Endodermal cell (in vitro differentiated cells): ENCODE results near the gene PSMC3IP. TPM values are rescaled to one million over a fixed set of nuclear protein-coding genes. Genes with fewer than 3 reads are reported as not detected.

Experiments
- DNase-seq: peaks from one replicate; pipeline ENCODE4 v3.0.0-alpha.2; 2017
- H3K27ac ChIP-seq: 2 replicates; pipeline ENCODE4 v1.5.1; 2013; ENCODE audit warnings: mild to moderate bottlenecking, low read depth, low read length, moderate library complexity
- H3K27me3 ChIP-seq: 2 replicates; pipeline ENCODE4 v1.6.1; 2013; ENCODE audit warnings: mild to moderate bottlenecking, low read length, moderate library complexity; ENCODE audit not compliant: insufficient read depth, control insufficient read depth, poor library complexity, severe bottlenecking
- H3K36me3 ChIP-seq: 2 replicates; pipeline ENCODE4 v1.7.0; 2013; ENCODE audit warnings: mild to moderate bottlenecking, low read length, moderate library complexity; ENCODE audit not compliant: control insufficient read depth, insufficient read depth
- H3K4me1 ChIP-seq: one replicate; pipeline ENCODE4 v1.7.0; 2013; ENCODE audit warnings: low read length; ENCODE audit not compliant: control insufficient read depth, insufficient read depth
- H3K4me3 ChIP-seq: 2 replicates; pipeline ENCODE4 v1.5.1; 2013; ENCODE audit warnings: mild to moderate bottlenecking, low read length, moderate library complexity
- H3K9ac ChIP-seq: 2 replicates; pipeline ENCODE4 v1.6.1; 2013; ENCODE audit warnings: mild to moderate bottlenecking, low read length, moderate library complexity; ENCODE audit not compliant: poor library complexity, severe bottlenecking; ENCODE audit errors: extremely low read depth
- H3K9me3 ChIP-seq: 2 replicates; pipeline ENCODE4 v1.6.1; 2013; ENCODE audit warnings: mild to moderate bottlenecking, low read length, moderate library complexity; ENCODE audit not compliant: control insufficient read depth
- H3K27ac Mint-ChIP-seq: 2 replicates; pipeline ENCODE4 v1.8.0; 2020; ENCODE audit warnings: mixed read lengths
- H3K27me3 Mint-ChIP-seq: 2 replicates; pipeline ENCODE4 v1.8.0; 2021; ENCODE audit warnings: mild to moderate bottlenecking, mixed read lengths; ENCODE audit not compliant: insufficient read depth
- H3K36me3 Mint-ChIP-seq: 2 replicates; pipeline ENCODE4 v1.8.0; 2020; ENCODE audit warnings: low read depth, mixed read lengths
- H3K4me1 Mint-ChIP-seq: 2 replicates; pipeline ENCODE4 v1.8.0; 2020; ENCODE audit warnings: mixed read lengths
- H3K4me3 Mint-ChIP-seq: 2 replicates; pipeline ENCODE4 v1.8.0; 2020; ENCODE audit warnings: mild to moderate bottlenecking, moderate library complexity, mixed read lengths
- H3K9me3 Mint-ChIP-seq: 2 replicates; pipeline ENCODE4 v1.8.0; 2020; ENCODE audit warnings: mild to moderate bottlenecking, mixed read lengths
- WGBS, 2 experiments: methylation state at CpG; one replicate each; pipeline versions ENCODE4 v1.1.5 to v1.1.7; 2013; ENCODE audit warnings: missing lambda C conversion rate in 2 of 2, mixed read lengths in 1 of 2; ENCODE audit not compliant: insufficient coverage in 1 of 2, insufficient read length in 1 of 2; 5-methylcytosine and 5-hydroxymethylcytosine counted together
- total RNA-seq, 2 donors: library from RNA; stranded (reverse); fragmentation: NEBNext Ultra II Directional in 1 of 2; extraction: Animal tissue kit (Norgen Biotek cat#: 25700) in 1 of 2; gene quantifications; 2 replicates in 1 of 2; 3 replicates in 1 of 2; pipeline ENCODE4 v1.2.1, GENCODE V29; 2021
- TF ChIP-seq, protein P1 (sequence below): fragments of 200-600 bp; sonication (generic); conservative IDR thresholded peaks from 2 replicates; pipeline ENCODE4 v1.5.0; 2021; ENCODE audit warnings: antibody characterized with exemption, mild to moderate bottlenecking

PSMC3IP gene
- total RNA-seq, 2 donors from 2014 or later: 27.8 to 38.6 TPM

DNA sequence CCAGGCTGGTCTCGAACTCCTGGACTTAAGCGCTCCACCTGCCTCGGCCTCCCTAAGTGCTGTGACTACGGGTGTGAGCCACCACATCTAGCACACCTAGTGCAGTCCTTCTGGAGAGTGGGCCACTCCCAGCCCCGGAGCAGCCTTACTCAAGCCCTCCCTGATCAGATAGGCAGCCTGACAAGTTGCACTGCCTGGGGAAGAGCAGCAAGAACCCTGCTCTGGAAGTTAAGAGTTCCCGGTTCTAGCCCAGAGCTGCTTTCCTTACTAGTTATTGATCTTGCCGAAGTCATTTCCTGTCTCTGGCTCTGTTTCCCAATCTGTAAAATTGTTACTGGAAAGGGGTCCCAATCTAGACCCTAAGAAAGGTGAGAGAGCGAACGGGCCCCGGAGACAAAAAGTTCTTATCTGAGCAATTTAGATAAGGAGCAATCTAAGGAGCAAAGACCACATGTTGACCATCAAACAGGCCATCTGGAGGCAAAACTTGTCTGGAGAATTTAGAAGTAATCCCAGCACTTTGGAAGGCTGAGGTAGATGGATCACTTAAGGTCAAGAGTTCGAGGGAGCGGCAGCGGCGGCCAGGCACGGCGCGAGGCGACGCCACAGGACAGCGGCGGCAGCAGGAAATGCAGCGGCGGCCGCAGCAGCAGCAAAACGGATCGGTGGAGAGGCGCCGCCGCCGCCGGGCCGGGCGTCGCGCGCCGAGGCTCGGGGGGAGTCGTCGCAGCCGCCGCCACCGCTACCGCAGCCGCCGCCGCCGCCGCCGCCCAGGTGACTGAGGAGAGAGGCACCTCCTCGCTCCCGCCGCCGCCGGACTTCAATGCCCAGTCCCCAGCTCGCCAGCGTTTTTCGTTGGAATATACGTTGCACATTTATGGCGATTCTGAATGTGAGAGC is 45.8 kb downstream of the PSMC3IP start:
- no peak overlapping the region for H3K27ac ChIP-seq
- TF ChIP-seq, protein P1, sequence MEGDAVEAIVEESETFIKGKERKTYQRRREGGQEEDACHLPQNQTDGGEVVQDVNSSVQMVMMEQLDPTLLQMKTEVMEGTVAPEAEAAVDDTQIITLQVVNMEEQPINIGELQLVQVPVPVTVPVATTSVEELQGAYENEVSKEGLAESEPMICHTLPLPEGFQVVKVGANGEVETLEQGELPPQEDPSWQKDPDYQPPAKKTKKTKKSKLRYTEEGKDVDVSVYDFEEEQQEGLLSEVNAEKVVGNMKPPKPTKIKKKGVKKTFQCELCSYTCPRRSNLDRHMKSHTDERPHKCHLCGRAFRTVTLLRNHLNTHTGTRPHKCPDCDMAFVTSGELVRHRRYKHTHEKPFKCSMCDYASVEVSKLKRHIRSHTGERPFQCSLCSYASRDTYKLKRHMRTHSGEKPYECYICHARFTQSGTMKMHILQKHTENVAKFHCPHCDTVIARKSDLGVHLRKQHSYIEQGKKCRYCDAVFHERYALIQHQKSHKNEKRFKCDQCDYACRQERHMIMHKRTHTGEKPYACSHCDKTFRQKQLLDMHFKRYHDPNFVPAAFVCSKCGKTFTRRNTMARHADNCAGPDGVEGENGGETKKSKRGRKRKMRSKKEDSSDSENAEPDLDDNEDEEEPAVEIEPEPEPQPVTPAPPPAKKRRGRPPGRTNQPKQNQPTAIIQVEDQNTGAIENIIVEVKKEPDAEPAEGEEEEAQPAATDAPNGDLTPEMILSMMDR: peak; percentile 63
- no peaks in the 10 kb centered on the region for H3K36me3 ChIP-seq
- H3K27me3 ChIP-seq: no peaks in the 10 kb centered on the region
- Mint-ChIP-seq H3K27ac (peak overlapping the region; percentile 86), H3K27me3 (no peaks in the 10 kb centered on the region), H3K36me3 (no peaks in the 10 kb centered on the region), H3K4me3 (peak overlapping the region; percentile 50), H3K4me1 (peaks cover 24% of the 10 kb centered on the region), H3K9me3 (peaks cover 13% of the 10 kb centered on the region)
- H3K9ac ChIP-seq: no peak overlapping the region
- WGBS, 2 experiments: 15 to 24% methylated on average over 38 to 60 of the region's 60 CpGs
- DNase-seq: peak; percentile 91
- peaks cover 6% of the 10 kb centered on the region for H3K4me1 ChIP-seq
- peaks cover 13% of the 10 kb centered on the region for H3K9me3 ChIP-seq
- H3K4me3 ChIP-seq: no peak overlapping the region

DNA sequence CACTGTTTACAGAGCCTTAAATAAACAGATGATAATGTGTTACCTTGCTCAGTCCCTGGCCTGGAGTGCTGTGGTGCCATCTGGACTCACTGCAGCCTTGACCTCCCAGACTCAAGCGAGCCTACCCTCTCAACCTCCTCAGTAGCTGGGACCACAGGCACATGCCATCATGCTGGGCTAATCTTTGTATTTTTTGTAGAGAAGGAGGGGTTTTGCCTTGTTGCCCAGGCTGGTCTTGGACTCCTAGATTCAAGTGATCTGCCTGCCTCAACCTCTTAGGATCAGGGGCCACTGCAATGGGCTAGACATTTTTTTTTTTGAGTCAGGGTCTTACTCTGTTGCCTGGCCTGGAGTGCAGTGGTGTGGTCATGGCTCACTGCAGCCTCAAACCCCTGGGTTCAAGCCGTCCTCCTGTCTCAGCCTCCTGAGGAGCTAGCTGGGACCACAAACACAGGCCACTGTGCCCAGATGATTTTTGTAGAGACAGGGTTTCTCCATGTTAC is 46.5 kb downstream of the PSMC3IP start:
- TF ChIP-seq, protein P1: no peak
- Mint-ChIP-seq H3K27ac (peak overlapping the region; percentile 86), H3K4me1 (peaks cover 24% of the 10 kb centered on the region), H3K36me3 (no peaks in the 10 kb centered on the region), H3K27me3 (peaks cover 2% of the 10 kb centered on the region), H3K4me3 (no peak overlapping the region), H3K9me3 (peaks cover 13% of the 10 kb centered on the region)
- DNase-seq: no peak
- Histone ChIP-seq H3K4me3 (no peak overlapping the region), H3K9me3 (peaks cover 13% of the 10 kb centered on the region), H3K9ac (no peak overlapping the region), H3K36me3 (no peaks in the 10 kb centered on the region), H3K27ac (no peak overlapping the region), H3K4me1 (peaks cover 4% of the 10 kb centered on the region), H3K27me3 (no peaks in the 10 kb centered on the region)
- 94 to 100% methylated on average over 1 to 2 of the region's 2 CpGs for WGBS, 2 experiments

DNA sequence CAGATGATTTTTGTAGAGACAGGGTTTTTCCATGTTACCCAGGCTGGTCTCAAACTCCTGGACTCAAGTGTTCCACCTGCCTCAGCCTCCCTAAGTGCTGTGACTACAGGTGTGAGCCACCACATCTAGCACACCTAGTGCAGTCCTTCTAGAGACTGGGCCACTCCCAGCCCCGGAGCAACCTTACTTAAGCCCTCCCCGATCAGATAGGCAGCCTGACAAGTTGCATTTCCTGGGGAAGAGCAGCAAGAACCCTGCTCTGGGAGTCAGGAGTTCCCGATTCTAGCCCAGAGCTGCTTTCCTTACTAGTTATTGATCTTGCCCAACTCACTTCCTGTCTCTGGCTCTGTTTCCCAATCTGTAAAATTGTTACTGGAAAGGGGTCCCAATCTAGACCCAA is 48.5 kb downstream of the PSMC3IP start:
- Mint-ChIP-seq H3K4me1 (peaks cover 16% of the 10 kb centered on the region), H3K4me3 (no peak overlapping the region), H3K36me3 (no peaks in the 10 kb centered on the region), H3K27me3 (peaks cover 2% of the 10 kb centered on the region), H3K27ac (no peak overlapping the region), H3K9me3 (peaks cover 13% of the 10 kb centered on the region)
- H3K4me1 ChIP-seq: peaks cover 4% of the 10 kb centered on the region
- H3K4me3 ChIP-seq: peak overlapping the region; percentile 23
- H3K36me3 ChIP-seq: no peaks in the 10 kb centered on the region
- TF ChIP-seq, protein P1: no peak
- H3K9me3 ChIP-seq: peaks cover 13% of the 10 kb centered on the region
- no peak overlapping the region for H3K27ac ChIP-seq
- no peak for DNase-seq
- WGBS, 2 experiments: 92 to 97% methylated on average over 2 to 3 of the region's 3 CpGs
- H3K9ac ChIP-seq: no peak overlapping the region
- H3K27me3 ChIP-seq: no peaks in the 10 kb centered on the region
